ENCODE data around the gene SLC25A42. TPM values are rescaled to one million over a fixed set of nuclear protein-coding genes. Genes with fewer than 3 reads are reported as not detected.
"Not testable (repeated sequence)": the region's sequence is repeated elsewhere in the genome, so short reads cannot be mapped to it uniquely, and the experiment has no call there.

The SLC25A42 gene
- total and polyA plus RNA-seq, 3 donors from 2014 or later, result 14.0 to 14.7 (median 14.3) TPM

GRCh38 chr19:19106056-19106551 lies 42.3 kb downstream of the SLC25A42 start:
- no peak for DNase-seq
- H3K4me1 ChIP-seq, result peaks cover 9% of the 10 kb centered on the region
- H3K36me3 ChIP-seq (ENCODE audit: low read depth, missing control alignments), result no peaks in the 10 kb centered on the region
- H3K27ac ChIP-seq, result no peak overlapping the region
- H3K27me3 ChIP-seq, result no peaks in the 10 kb centered on the region
- 48 to 50% methylated on average over 25 of the region's 25 CpGs for WGBS, 2 donors
- H3K4me3 ChIP-seq, result peak overlapping the region in 1 of 2 donors; percentile 38
- intact Hi-C loops (cut with DNase I; ENCODE audit: low total_unique reads), result no loop called here
- no peaks in the 10 kb centered on the region for H3K9me3 ChIP-seq
- TF ChIP-seq POLR2A (IDR thresholded peaks at IDR 0.05) (no peak), CTCF (IDR thresholded peaks at IDR 0.05) (no peak)

GRCh38 chr19:19106938-19107337 lies 43.1 kb downstream of the SLC25A42 start:
- H3K4me1 ChIP-seq; H3K4me3 ChIP-seq; H3K9me3 ChIP-seq; H3K27ac ChIP-seq; DNase-seq; H3K36me3 ChIP-seq (ENCODE audit: low read depth, missing control alignments); intact Hi-C loops (cut with DNase I; ENCODE audit: low total_unique reads); H3K27me3 ChIP-seq: not testable (repeated sequence)
- 92 to 94% methylated on average over 7 of the region's 7 CpGs for WGBS, 2 donors

GRCh38 chr19:19107654-19108053 lies 43.9 kb downstream of the SLC25A42 start:
- Histone ChIP-seq H3K36me3 (ENCODE audit: low read depth, missing control alignments) (no peaks in the 10 kb centered on the region), H3K27ac (no peak overlapping the region), H3K27me3 (no peaks in the 10 kb centered on the region), H3K9me3 (no peaks in the 10 kb centered on the region), H3K4me3 (no peak overlapping the region), H3K4me1 (peaks cover 9% of the 10 kb centered on the region)
- no peak for DNase-seq
- 88 to 92% methylated on average over 11 of the region's 11 CpGs for WGBS, 2 donors
- TF ChIP-seq CTCF (IDR thresholded peaks at IDR 0.05), result no peak
- intact Hi-C loops (cut with DNase I; ENCODE audit: low total_unique reads), result no loop called here

GRCh38 chr19:19109601-19110000 lies 45.8 kb downstream of the SLC25A42 start:
- no peak for DNase-seq
- no peak for TF ChIP-seq POLR2A (IDR thresholded peaks at IDR 0.05)
- TF ChIP-seq CTCF (IDR thresholded peaks at IDR 0.05), result no peak
- no peak overlapping the region for H3K4me3 ChIP-seq
- H3K4me1 ChIP-seq, result peaks cover 9% of the 10 kb centered on the region
- 35 to 55% methylated on average over 9 of the region's 9 CpGs for WGBS, 2 donors
- intact Hi-C loops (cut with DNase I; ENCODE audit: low total_unique reads), result no loop called here
- H3K27ac ChIP-seq, result peak overlapping the region in 1 of 2 donors; percentile 36
- no peaks in the 10 kb centered on the region for H3K36me3 ChIP-seq (ENCODE audit: low read depth, missing control alignments)
- H3K9me3 ChIP-seq, result no peaks in the 10 kb centered on the region
- H3K27me3 ChIP-seq, result no peaks in the 10 kb centered on the region

GRCh38 chr19:19110410-19111135 lies 46.8 kb downstream of the SLC25A42 start:
- TF ChIP-seq CTCF (IDR thresholded peaks at IDR 0.05) (no peak), POLR2A (IDR thresholded peaks at IDR 0.05) (no peak)
- DNase-seq, result no peak
- peaks cover 9% of the 10 kb centered on the region for H3K4me1 ChIP-seq
- intact Hi-C loops (cut with DNase I; ENCODE audit: low total_unique reads), result no loop called here
- no peaks in the 10 kb centered on the region for H3K27me3 ChIP-seq
- H3K4me3 ChIP-seq, result peak overlapping the region in 1 of 2 donors; percentile 40
- 48 to 51% methylated on average over 13 to 66 of the region's 66 CpGs for WGBS, 2 donors
- no peaks in the 10 kb centered on the region for H3K9me3 ChIP-seq
- H3K27ac ChIP-seq, result no peak overlapping the region
- H3K36me3 ChIP-seq (ENCODE audit: low read depth, missing control alignments), result no peaks in the 10 kb centered on the region
